Right ventricle myocardium superior (tissue), 1 donor: ENCODE results near the gene MYO1D. TPM values are rescaled to one million over a fixed set of nuclear protein-coding genes. Genes with fewer than 3 reads are reported as not detected.
"Not testable (repeated sequence)": the region's sequence is repeated elsewhere in the genome, so short reads cannot be mapped to it uniquely, and the experiment has no call there.

Source experiments
- ATAC-seq: fragments of 200-7000 bp; cut with Tn5 transposase; one replicate; pipeline ENCODE4 v1.9.1; 2020; ENCODE audit warnings: mild to moderate bottlenecking; ENCODE audit not compliant: poor library complexity
- DNase-seq: peaks from one replicate; pipeline ENCODE4 v3.0.0-alpha.2; 2020
- intact Hi-C: fragments of 100-400 bp; cut with DNase I; formaldehyde crosslinking; loops from one replicate; pipeline ENCODE4 v1.11.2; 2022
- total RNA-seq: library from RNA; stranded (reverse); fragmentation: NEBNext Ultra II Directional; extraction: Animal tissue kit (Norgen Biotek cat#: 25700); gene quantifications from one replicate; pipeline ENCODE4 v1.2.1, GENCODE V29; 2021
- donor health status: DM: no; HTN: yes; CAD: no; lungs with severe emphysema.

Gene MYO1D
- total RNA-seq, 1 donor from 2014 or later = 3.8 TPM

- intact Hi-C loops = no loop called here
- DNase-seq = no peak
- no peak for ATAC-seq
These were observed 325.6 kb downstream of the MYO1D start for GRCh38 chr17:32551186-32551955.

DNA sequence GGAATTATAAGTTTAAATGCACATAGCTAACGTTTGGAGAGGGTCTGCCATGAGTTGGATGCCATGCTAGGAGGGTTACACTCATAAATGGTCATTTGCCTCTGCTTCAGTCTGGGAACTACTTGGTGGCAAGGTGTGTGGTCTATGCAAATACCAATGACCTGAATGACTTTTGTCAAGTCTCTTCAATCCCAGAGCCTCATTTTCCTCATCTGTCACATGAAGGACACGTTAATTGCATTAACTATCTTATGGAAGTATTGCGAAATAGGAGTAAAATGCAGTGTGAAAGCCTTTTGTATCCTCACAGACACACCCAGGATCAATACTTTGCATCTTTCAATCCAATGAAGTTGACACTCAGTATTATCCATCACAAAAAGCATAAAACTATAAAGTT is 327.4 kb downstream of the MYO1D start:
- no peak for DNase-seq
- no peak for ATAC-seq
- intact Hi-C loops = no loop called here

DNA sequence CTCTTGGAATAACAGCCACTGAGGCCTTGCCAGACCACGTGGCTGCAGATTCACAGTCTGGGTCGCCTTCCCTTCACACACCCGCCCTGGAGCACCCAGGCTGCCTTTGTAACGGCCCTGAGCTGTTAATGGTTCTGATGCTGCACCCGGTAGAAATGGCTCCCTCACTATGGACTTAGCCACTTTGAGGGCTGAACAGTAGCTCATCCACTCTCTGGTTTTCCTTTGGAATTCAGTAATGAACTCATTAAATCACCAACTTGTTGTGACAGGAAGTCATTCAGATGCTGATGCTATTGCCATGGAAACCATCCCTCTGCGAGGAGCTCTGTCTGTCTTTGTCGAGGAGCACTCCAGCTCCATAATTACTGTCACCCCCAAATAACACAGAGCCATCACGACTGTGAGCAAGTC is 330.9 kb downstream of the MYO1D start:
- no peak for DNase-seq
- intact Hi-C loops = no loop called here
- no peak for ATAC-seq

DNA sequence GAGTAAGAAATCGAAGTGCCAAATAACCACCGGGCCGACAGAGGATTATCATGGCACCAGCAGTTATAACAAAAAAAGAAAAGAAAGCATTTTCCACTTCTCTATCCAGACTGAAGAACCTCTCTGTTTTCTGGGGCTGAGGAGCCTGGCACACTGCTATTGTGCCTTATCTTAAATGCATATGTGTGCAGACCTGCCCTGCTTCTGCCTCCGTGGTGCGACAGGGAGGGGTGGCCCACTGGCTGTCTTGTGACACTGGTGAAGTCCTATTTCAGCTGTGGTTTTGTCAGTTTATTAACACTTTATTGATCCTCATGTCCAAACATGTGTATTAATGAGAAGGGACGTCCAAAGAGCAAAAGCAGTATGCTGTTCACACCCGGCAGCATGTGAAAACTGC is 334.7 kb downstream of the MYO1D start:
- intact Hi-C loops = no loop called here
- no peak for DNase-seq
- ATAC-seq = no peak

GRCh38 chr17:32541640-32542039 is 335.3 kb downstream of the MYO1D start:
- intact Hi-C loops = no loop called here
- DNase-seq (no peak), ATAC-seq (no peak)

GRCh38 chr17:32536736-32537643 is 339.9 kb downstream of the MYO1D start:
- intact Hi-C loops = no loop called here
- ATAC-seq (no peak), DNase-seq (no peak)

GRCh38 chr17:32533296-32533695 is 343.6 kb downstream of the MYO1D start:
- ATAC-seq (no peak), DNase-seq (no peak)
- intact Hi-C loops = no loop called here

DNA sequence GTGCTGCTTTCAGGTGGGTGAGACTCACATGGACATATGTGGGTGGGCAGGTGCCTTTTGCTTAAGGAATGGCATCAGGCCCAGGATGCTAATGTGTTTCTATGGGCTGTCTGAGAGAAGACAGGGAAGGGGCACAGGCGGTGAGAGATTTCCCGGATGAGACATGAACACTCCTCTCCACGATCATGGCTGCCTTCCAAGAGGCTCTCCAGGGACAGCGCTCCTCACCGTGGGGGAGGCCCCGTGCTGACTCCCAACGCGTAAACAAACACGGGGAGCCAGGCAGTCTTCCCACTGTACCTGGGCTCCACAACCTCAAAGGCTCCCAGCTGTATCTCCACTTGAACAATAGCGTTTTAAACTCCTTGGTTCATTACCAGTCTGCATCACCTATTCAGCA is 347.3 kb downstream of the MYO1D start:
- intact Hi-C loops = no loop called here

GRCh38 chr17:32528825-32529224 is 348.1 kb downstream of the MYO1D start:
- ATAC-seq (no peak), DNase-seq (no peak)
- intact Hi-C loops = no loop called here

More for the DNA sequence above, 347.3 kb downstream of the MYO1D start:
- no peak for ATAC-seq
- no peak for DNase-seq

DNA sequence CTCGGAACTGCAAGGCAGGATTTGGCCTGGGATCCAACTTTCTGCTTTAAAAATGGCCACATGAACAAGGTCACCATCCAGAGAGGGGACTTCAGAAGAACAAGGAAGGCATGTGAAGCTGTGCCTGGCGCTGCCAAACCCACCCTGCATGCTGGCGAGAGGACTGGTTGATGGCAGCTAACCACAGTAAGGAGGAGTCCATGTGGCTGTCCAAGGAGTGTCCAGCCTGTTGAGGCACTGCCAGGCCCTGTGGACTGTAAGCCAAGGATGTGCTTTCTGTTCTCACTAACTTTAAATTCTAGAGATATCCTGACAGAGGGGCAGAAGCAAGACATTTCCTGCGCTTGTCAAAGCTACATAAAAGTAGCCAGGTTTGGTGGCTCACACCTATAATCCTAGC is 349.8 kb downstream of the MYO1D start:
- intact Hi-C loops = no loop called here
- DNase-seq = no peak
- no peak for ATAC-seq

- intact Hi-C loops = no loop called here
- ATAC-seq = peak; percentile 27
- no peak for DNase-seq
These were observed 351.8 kb downstream of the MYO1D start for GRCh38 chr17:32525122-32525521.

- intact Hi-C loops, ATAC-seq, DNase-seq: not testable (repeated sequence)
These were observed 352.4 kb downstream of the MYO1D start for GRCh38 chr17:32524553-32524880.

DNA sequence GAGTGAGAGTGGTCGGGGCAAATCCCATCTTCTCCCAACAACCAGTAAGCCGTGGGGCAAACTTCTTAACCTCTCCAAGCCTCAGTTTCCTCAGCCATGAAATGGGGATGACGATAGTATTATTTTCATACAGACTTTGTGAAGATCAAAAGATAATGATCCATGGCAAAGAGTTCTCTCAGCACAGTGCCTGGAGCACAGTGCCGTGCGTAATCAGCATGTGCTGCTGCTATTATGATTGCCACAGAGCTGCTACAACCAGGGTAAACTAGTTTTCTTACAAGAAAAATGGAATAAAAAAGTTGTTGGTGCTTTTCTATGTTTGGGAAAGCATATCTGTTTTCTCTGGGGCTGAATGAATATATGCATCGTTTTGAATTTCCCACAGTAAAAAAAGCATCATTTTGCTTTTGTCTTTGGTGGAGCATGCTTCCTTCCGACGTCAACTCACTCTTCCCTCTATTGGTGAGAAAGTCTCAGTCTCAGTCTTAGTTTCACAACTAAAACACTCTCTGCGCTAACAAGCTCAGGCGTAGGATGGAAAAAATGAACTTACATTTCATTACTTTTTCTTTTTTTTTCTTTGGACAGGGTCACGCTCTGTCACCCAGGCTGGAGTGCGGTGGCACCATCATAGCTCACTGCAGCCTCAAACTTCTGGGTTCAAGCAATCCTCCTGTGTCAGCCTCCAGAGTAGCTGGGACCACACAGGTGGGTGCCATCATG is 352.9 kb downstream of the MYO1D start:
- no peak for DNase-seq
- no peak for ATAC-seq
- intact Hi-C loops = no loop called here

GRCh38 chr17:32523017-32523680 is 353.8 kb downstream of the MYO1D start:
- DNase-seq = no peak
- intact Hi-C loops = no loop called here
- ATAC-seq = no peak

- no peak for DNase-seq
- ATAC-seq = no peak
- intact Hi-C loops = no loop called here
These were observed 356.1 kb downstream of the MYO1D start for GRCh38 chr17:32520737-32521404.

- no peak for DNase-seq
- intact Hi-C loops = no loop called here
- ATAC-seq = peak; percentile 18
These were observed 356.7 kb downstream of the MYO1D start for GRCh38 chr17:32520104-32520701.

- DNase-seq = peak; percentile 64
- intact Hi-C loops = no loop called here
- ATAC-seq = peak; percentile 86
These were observed 357.5 kb downstream of the MYO1D start for GRCh38 chr17:32519228-32520103.
